ENCODE results near the gene PTPRN2.

The PTPRN2 gene

DNA sequence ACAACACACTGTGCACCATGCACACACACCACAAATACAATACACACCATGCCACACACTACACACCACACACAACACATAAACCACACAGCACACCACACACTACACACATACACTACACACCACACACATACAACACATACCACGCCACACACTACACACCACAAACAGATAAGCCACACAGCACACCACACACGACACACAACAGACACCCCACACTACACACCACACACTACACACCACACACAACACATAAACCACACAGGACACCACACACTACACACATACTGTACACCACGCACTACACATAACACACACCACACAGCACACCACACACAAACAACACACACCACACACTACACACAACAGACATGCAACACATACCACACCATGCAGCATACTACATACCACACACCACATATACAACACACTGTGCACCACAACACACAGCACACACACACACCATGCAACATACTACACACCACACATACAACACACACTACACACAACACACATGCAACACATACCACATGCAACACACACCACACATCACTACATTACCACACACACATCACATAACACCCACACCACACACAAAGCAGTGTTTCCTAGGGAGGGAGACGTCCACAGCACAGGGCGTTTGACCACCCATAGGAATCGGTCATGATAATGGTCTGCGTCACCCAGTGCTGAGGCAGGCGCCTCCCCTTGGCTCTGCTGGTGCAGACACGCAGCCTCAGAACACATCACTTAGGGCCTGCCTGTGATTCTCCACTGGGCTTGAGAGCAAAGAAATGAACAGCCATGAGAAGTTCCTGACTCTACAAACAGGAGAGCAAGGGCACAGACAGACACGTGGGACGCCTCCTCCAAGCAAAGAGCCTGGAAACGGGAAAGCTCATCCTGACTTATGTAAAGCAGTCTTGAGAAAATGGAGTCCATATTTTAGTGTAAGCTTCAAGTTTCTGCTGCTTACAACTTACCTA lies 458.3 kb downstream of the PTPRN2 start:
- no peak for DNase-seq

DNA sequence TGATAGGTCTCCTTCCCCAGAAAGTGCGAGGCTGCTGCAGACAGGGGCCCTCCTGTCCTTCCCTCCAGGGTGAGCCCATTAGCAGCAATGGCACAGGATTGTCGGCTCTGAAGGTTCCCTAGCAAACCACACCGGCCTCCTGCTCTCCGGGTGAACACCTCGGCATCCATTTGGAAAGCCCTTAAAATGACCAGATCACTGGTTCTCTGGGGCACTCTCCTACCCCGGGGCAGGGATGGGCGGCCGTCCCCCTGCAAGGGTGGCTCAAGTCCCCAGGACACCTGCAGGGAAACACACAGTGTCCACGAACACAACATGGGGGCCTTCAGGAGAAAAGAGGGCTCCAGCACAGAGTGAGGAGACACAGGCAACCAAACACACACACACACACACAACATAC lies 459.1 kb downstream of the PTPRN2 start:
- no peak for DNase-seq

GRCh38 chr7:158127241-158127640 lies 460.4 kb downstream of the PTPRN2 start:
- no peak for DNase-seq

DNA sequence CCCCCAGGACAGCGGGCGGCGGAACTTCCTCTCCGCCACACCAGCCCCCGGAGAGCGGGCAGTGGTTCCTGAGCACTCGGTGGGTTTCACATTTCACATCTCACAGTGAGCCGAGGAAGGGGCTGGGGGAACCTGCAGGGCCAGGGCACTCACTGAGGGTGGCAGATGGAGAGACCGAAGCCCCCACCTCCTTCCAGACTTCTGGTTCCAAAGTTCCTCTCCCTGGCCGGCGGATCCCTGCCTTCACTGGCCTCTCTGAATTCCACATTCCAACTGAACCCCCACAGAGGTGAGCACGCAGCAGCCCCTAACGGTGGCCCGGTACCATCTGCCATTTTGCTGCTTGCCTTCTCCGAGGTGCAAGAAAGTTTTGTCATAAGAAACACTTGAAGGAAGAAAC lies 461.0 kb downstream of the PTPRN2 start:
- no peak for DNase-seq

DNA sequence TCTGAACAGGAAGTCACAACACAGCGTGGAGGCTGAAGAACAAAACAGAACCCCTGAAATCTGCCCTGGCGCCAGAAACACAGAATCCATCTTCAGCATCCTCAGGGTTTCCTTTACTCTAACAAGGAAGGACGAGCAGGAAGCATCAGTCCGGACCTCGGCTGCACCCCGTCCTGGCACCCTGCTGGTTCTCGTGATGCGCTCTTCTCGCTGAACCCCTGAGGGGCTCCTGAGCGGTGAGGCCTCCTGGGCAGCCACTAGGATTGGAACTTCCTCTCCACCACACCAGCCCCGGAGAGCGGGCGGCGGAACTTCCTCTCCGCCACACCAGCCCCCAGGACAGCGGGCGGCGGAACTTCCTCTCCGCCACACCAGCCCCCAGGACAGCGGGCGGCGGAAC lies 461.9 kb downstream of the PTPRN2 start:
- no peak for DNase-seq

DNA sequence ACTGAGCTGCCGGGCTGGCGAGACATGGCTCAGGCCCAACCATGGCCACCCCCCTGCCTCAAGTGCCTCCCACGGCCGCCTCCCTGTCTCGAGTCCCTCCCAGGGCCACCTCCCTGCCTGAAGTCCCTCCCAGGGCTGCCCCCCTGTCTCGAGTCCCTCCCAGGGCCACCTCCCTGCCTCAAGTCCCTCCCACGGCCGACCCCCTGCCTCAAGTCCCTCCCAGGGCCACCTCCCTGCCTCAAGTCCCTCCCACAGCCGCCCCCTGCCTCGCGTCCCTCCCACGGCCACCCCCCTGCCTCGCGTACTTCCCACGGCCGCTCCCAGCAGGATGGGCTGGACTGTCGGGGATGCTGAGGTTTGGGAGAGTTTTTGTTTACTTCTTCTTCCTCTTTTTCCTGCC lies 462.5 kb downstream of the PTPRN2 start:
- no peak for DNase-seq

- DNase-seq = no peak
Measured at GRCh38 chr7:158124671-158125079, 462.9 kb downstream of the PTPRN2 start.

- no peak for DNase-seq
Measured at GRCh38 chr7:158123753-158124152, 463.9 kb downstream of the PTPRN2 start.

DNA sequence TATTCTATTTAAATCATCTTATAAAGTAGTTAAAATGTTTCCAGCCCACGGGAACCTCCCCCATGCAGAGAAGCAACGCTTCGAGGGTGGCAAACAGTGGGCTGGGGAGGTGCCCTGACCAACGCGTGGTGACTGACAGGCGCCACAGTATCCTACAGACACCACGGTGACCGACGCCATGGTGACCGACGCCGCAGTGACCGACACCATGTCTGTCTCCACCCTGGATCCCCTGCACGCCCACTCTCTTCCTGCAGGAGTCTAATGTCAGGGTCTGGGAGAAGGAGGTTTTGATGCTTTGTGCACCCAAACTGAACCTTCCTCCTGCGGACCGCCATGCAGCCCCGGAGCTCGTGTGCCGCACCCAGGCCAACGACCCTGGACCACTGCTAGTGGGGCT lies 464.4 kb downstream of the PTPRN2 start:
- DNase-seq = no peak

DNA sequence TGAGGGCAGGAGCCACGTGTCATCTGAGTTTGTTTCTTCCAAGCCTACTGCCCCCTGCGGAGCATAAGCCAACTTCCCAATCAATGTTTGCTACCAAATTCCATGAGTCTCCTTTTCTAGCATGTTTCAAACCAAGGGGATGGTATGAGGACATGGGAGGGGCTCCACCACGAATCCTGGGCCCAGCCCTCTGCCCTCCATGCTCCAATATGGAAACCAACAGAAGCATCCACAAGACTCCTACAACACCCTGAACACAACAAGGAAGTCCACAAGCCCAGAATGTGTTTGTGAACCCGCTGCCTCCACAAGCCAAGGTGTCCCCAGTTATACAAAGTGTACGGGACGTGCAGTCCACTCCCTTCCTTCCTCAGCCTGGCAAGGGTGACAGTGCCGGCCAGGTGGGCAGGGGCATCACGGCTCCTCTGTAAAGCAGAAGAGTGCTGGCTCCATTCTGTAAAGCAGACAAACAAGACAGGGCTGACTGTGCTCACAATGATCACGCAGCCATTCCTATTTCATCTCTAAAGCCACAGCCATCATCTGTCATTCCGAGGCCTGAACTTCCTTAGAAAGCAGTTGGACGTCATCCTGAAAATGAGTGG lies 466.1 kb downstream of the PTPRN2 start:
- no peak for DNase-seq

GRCh38 chr7:158120716-158121115 lies 466.9 kb downstream of the PTPRN2 start:
- no peak for DNase-seq

GRCh38 chr7:158120316-158120715 lies 467.3 kb downstream of the PTPRN2 start:
- DNase-seq = no peak

GRCh38 chr7:158117341-158118222 lies 470.0 kb downstream of the PTPRN2 start:
- no peak for DNase-seq

DNA sequence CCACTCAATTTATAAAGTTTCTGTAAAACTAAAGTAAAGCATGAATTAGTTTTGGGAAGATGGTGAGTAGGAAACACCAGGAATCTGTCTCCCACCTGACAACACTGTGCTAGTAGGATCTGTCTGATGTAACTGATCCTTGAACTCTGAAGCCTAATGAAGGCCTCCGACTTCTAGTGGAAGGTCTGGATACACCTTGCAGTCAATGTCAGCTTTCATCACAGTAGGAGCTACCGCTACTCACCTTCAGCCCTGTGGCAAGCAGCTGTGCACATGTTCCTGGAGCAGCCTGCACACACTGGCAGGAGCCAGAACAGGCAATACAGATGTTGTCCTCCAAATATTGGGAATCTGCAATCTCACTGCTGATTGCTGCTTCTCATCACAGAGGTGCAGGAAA lies 471.4 kb downstream of the PTPRN2 start:
- no peak for DNase-seq

DNA sequence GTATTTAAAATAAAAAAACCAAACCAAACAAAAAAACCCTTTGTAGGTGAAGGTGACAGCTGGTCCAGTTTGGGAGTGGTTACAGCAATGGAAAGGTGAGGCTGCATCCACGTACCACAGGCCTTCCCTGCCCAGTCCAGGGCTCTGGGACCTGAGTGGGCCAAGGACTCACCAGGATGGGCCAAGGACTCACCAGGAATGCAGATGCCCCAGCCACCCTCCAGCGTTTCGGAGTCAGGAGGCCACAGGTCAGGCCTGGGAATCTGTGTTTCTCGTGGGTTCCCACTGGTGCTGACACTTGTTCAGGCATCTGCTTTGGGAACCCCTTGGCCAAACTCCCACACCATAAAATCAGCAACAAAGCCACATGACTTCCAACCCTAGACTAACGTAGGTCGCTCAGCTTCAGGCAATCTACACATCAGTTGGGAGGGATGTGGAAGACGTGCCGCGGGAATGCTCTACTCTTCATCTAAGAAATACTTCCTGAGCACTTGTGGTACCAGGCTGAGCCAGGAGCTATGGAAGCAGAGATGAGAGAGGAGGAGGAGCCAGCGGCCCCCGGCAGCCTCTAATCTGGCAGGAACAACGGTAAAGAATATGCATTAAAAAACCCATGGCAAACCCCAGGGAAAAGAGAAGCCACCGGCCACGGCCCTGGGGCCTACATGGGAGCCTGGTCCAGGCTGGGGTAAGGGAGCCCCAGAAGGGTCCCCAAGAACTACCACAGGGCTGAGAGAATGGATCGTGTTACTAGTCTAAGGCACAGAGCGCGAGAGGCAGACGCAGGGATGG lies 473.4 kb downstream of the PTPRN2 start:
- DNase-seq = no peak

GRCh38 chr7:158113321-158114025 lies 474.1 kb downstream of the PTPRN2 start:
- DNase-seq = no peak

DNA sequence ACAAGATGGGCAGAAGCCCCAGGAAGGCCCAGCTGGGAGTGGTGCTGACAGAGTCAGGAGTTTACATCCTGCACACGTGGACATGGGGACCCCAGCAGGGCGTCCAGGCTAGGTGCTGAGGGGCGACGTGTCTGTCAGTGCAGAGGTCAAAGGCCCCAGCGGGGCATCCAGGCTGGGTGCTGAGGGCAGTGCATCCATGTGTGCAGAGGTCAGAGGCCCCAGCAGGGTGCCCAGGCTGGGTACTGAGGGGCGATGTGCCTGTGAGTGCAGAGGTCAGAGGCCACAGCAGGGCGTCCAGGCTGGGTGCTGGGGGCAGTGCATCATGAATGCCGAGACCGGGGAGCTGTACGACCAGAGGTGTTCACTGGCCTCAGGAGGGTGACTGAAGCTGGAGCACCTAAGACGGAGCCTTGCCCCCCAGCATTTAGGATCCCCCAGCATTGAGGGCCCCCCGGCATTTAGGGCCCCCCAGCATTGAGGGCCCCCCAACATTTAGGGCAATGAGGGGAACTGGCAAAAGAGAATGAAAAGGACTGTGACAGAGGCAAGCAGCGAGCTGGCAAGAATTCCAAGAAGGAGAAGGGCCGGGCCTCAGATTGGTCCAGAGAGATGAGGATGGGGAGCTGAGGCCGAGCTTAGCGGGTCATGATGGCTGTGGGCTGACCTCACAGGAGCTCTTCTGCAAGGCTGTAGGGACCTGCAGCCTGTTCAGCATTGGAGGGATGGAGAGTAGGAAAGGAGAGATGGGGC lies 474.9 kb downstream of the PTPRN2 start:
- no peak for DNase-seq

- DNase-seq = no peak
Measured at GRCh38 chr7:158111906-158112570, 475.6 kb downstream of the PTPRN2 start.

- DNase-seq = no peak
Measured at GRCh38 chr7:158111049-158111751, 476.4 kb downstream of the PTPRN2 start.
